ENCODE results near the gene DDX23.

DDX23 gene

GRCh38 chr12:48810903-48811431 lies 41.0 kb downstream of the DDX23 start:
- TF ChIP-seq POLR2AphosphoS5 (IDR thresholded peaks at IDR 0.05; ENCODE audit: low read depth, low read length) = no peak
- no peak for TF ChIP-seq TAF1 (IDR thresholded peaks at IDR 0.05; ENCODE audit: borderline replicate concordance, low read depth, low read length)
- no peak for TF ChIP-seq POLR2A (IDR thresholded peaks at IDR 0.05; ENCODE audit: low read depth, low read length)
- no peak for DNase-seq (ENCODE audit: insufficient read length)
- no peak for FAIRE-seq

GRCh38 chr12:48807981-48808380 lies 44.0 kb downstream of the DDX23 start:
- DNase-seq (ENCODE audit: insufficient read length) (no peak), FAIRE-seq (no peak)
- TF ChIP-seq POLR2AphosphoS5 (IDR thresholded peaks at IDR 0.05; ENCODE audit: low read depth, low read length) (no peak), POLR2A (IDR thresholded peaks at IDR 0.05; ENCODE audit: low read depth, low read length) (no peak), TAF1 (IDR thresholded peaks at IDR 0.05; ENCODE audit: borderline replicate concordance, low read depth, low read length) (no peak)

GRCh38 chr12:48803675-48804074 lies 48.3 kb downstream of the DDX23 start:
- no peak for TF ChIP-seq POLR2AphosphoS5 (IDR thresholded peaks at IDR 0.05; ENCODE audit: low read depth, low read length)
- no peak for TF ChIP-seq TAF1 (IDR thresholded peaks at IDR 0.05; ENCODE audit: borderline replicate concordance, low read depth, low read length)
- TF ChIP-seq POLR2A (IDR thresholded peaks at IDR 0.05; ENCODE audit: low read depth, low read length) = no peak
- DNase-seq (ENCODE audit: insufficient read length) (no peak), FAIRE-seq (no peak)

GRCh38 chr12:48800971-48801370 lies 51.0 kb downstream of the DDX23 start:
- TF ChIP-seq POLR2AphosphoS5 (IDR thresholded peaks at IDR 0.05; ENCODE audit: low read depth, low read length) (no peak), TAF1 (IDR thresholded peaks at IDR 0.05; ENCODE audit: borderline replicate concordance, low read depth, low read length) (no peak), POLR2A (IDR thresholded peaks at IDR 0.05; ENCODE audit: low read depth, low read length) (no peak)
- DNase-seq (ENCODE audit: insufficient read length) (no peak), FAIRE-seq (no peak)

- TF ChIP-seq TAF1 (IDR thresholded peaks at IDR 0.05; ENCODE audit: borderline replicate concordance, low read depth, low read length) (no peak), POLR2AphosphoS5 (IDR thresholded peaks at IDR 0.05; ENCODE audit: low read depth, low read length) (no peak), POLR2A (IDR thresholded peaks at IDR 0.05; ENCODE audit: low read depth, low read length) (no peak)
- FAIRE-seq = no peak
- no peak for DNase-seq (ENCODE audit: insufficient read length)
Observed at GRCh38 chr12:48800457-48800856, 51.5 kb downstream of the DDX23 start.

- FAIRE-seq (no peak), DNase-seq (ENCODE audit: insufficient read length) (no peak)
- no peak for TF ChIP-seq TAF1 (IDR thresholded peaks at IDR 0.05; ENCODE audit: borderline replicate concordance, low read depth, low read length)
- no peak for TF ChIP-seq POLR2AphosphoS5 (IDR thresholded peaks at IDR 0.05; ENCODE audit: low read depth, low read length)
- no peak for TF ChIP-seq POLR2A (IDR thresholded peaks at IDR 0.05; ENCODE audit: low read depth, low read length)
Observed at GRCh38 chr12:48796976-48797375, 55.0 kb downstream of the DDX23 start.

GRCh38 chr12:48795550-48796455 lies 56.2 kb downstream of the DDX23 start:
- FAIRE-seq (peak; percentile 89), DNase-seq (ENCODE audit: insufficient read length) (peak; percentile 53)
- TF ChIP-seq POLR2A (IDR thresholded peaks at IDR 0.05; ENCODE audit: low read depth, low read length) (no peak), TAF1 (IDR thresholded peaks at IDR 0.05; ENCODE audit: borderline replicate concordance, low read depth, low read length) (no peak), POLR2AphosphoS5 (IDR thresholded peaks at IDR 0.05; ENCODE audit: low read depth, low read length) (no peak)

- FAIRE-seq (no peak), DNase-seq (ENCODE audit: insufficient read length) (no peak)
- TF ChIP-seq TAF1 (IDR thresholded peaks at IDR 0.05; ENCODE audit: borderline replicate concordance, low read depth, low read length) = no peak
- TF ChIP-seq POLR2A (IDR thresholded peaks at IDR 0.05; ENCODE audit: low read depth, low read length) = no peak
- no peak for TF ChIP-seq POLR2AphosphoS5 (IDR thresholded peaks at IDR 0.05; ENCODE audit: low read depth, low read length)
Observed at GRCh38 chr12:48794870-48795269, 57.1 kb downstream of the DDX23 start.

- no peak for TF ChIP-seq POLR2AphosphoS5 (IDR thresholded peaks at IDR 0.05; ENCODE audit: low read depth, low read length)
- no peak for TF ChIP-seq TAF1 (IDR thresholded peaks at IDR 0.05; ENCODE audit: borderline replicate concordance, low read depth, low read length)
- TF ChIP-seq POLR2A (IDR thresholded peaks at IDR 0.05; ENCODE audit: low read depth, low read length) = no peak
- FAIRE-seq (no peak), DNase-seq (ENCODE audit: insufficient read length) (no peak)
Observed at GRCh38 chr12:48793696-48794095, 58.3 kb downstream of the DDX23 start.

GRCh38 chr12:48789858-48790326 lies 62.1 kb downstream of the DDX23 start:
- no peak for DNase-seq (ENCODE audit: insufficient read length)
- TF ChIP-seq POLR2AphosphoS5 (IDR thresholded peaks at IDR 0.05; ENCODE audit: low read depth, low read length) (no peak), TAF1 (IDR thresholded peaks at IDR 0.05; ENCODE audit: borderline replicate concordance, low read depth, low read length) (no peak), POLR2A (IDR thresholded peaks at IDR 0.05; ENCODE audit: low read depth, low read length) (no peak)
- FAIRE-seq = no peak

- FAIRE-seq = no peak
- no peak for TF ChIP-seq TAF1 (IDR thresholded peaks at IDR 0.05; ENCODE audit: borderline replicate concordance, low read depth, low read length)
- no peak for DNase-seq (ENCODE audit: insufficient read length)
Observed at GRCh38 chr12:48788854-48789775, 62.8 kb downstream of the DDX23 start, which contains the start of gene ADCY6. ADCY6 (minus strand) TSS chr12:48789089; CDS start chr12:48783434, 5,655 bp downstream.

All from GM12892 (cell line).